ENCODE results near the gene HIF3A. TPM values are rescaled to one million over a fixed set of nuclear protein-coding genes. Genes with fewer than 3 reads are reported as not detected.
"Not testable (repeated sequence)": the region's sequence is repeated elsewhere in the genome, so short reads cannot be mapped to it uniquely, and the experiment has no call there.

HIF3A gene
- total RNA-seq, 1 experiment from 2014 or later: not detected

GRCh38 chr19:46271481-46272197 is 25.2 kb upstream of the HIF3A start:
- in situ Hi-C loops (cut with HindIII; ENCODE audit: low pct_unique_long_range_greater_than_20kb, low sequenced_read_pairs): no loop called here
- POLR2A ChIA-PET: no interaction called here
- CTCF ChIA-PET: interaction anchor here (0.6 to 0.9 kb wide), 2 partner anchors 9 to 10 kb away, joined by 11 to 14 read pairs; no protein-coding TSS in a partner anchor

GRCh38 chr19:46273931-46274330 is 22.9 kb upstream of the HIF3A start:
- H3K4me1 ChIP-seq (ENCODE audit: control insufficient read depth, insufficient read depth, low read length); H3K27me3 ChIP-seq (ENCODE audit: control insufficient read depth, insufficient read depth, low read length); CTCF ChIA-PET; H3K36me3 ChIP-seq (ENCODE audit: control insufficient read depth, insufficient read depth, low read length); ATAC-seq; POLR2A ChIA-PET; BruUV-seq (replicated peaks); H3K4me3 ChIP-seq (ENCODE audit: low read depth in 2 of 2, low read length in 2 of 2); H3K27ac ChIP-seq (ENCODE audit: low read length); DNase-seq (ENCODE audit: low read depth, low spot score); intact Hi-C loops (cut with micrococcal nuclease; ENCODE audit: unreplicated experiment); in situ Hi-C loops (cut with HindIII; ENCODE audit: low pct_unique_long_range_greater_than_20kb, low sequenced_read_pairs); H3K9me3 ChIP-seq (ENCODE audit: control insufficient read depth, insufficient read depth, low read depth, low read length): not testable (repeated sequence)

More at GRCh38 chr19:46271481-46272197, 25.2 kb upstream of the HIF3A start:
- Histone ChIP-seq H3K4me1 (ENCODE audit: control insufficient read depth, insufficient read depth, low read length) (no peaks in the 10 kb centered on the region), H3K36me3 (ENCODE audit: control insufficient read depth, insufficient read depth, low read length) (no peaks in the 10 kb centered on the region), H3K4me3 (ENCODE audit: low read depth in 2 of 2, low read length in 2 of 2) (no peak overlapping the region), H3K27me3 (ENCODE audit: control insufficient read depth, insufficient read depth, low read length) (no peaks in the 10 kb centered on the region), H3K9me3 (ENCODE audit: control insufficient read depth, insufficient read depth, low read depth, low read length) (no peaks in the 10 kb centered on the region), H3K27ac (ENCODE audit: low read length) (no peak overlapping the region)
- TF ChIP-seq TCF7L2 (IDR thresholded peaks at IDR 0.05; ENCODE audit: low read depth, low read length): no peak
- TF ChIP-seq REST (IDR thresholded peaks at IDR 0.05; ENCODE audit: insufficient read depth in 1 of 2, low read depth in 2 of 2, low read length in 1 of 2): no peak
- TF ChIP-seq CTCF (IDR thresholded peaks at IDR 0.05): no peak
- no peak for TF ChIP-seq POLR2AphosphoS5 (IDR thresholded peaks at IDR 0.05; ENCODE audit: low read depth, low read length)
- TF ChIP-seq SIN3A (IDR thresholded peaks at IDR 0.05; ENCODE audit: borderline replicate concordance, insufficient read depth, low read depth, low read length): no peak
- no peak; the same call in 1 of the 2 replicates for ATAC-seq
- intact Hi-C loops (cut with micrococcal nuclease; ENCODE audit: unreplicated experiment): no loop called here
- no TSS peak for BruUV-seq (replicated peaks)
- no peak for DNase-seq (ENCODE audit: low read depth, low spot score)

- H3K9me3 ChIP-seq (ENCODE audit: control insufficient read depth, insufficient read depth, low read depth, low read length): no peaks in the 10 kb centered on the region
- BruUV-seq (replicated peaks): no TSS peak
- ChIA-PET POLR2A (no interaction called here), CTCF (interaction anchor here (1.0 kb wide), 1 partner anchor 203 kb away, joined by 3 read pairs; no protein-coding TSS in a partner anchor)
- TF ChIP-seq SIN3A (IDR thresholded peaks at IDR 0.05; ENCODE audit: borderline replicate concordance, insufficient read depth, low read depth, low read length) (no peak), CTCF (IDR thresholded peaks at IDR 0.05) (no peak), TCF7L2 (IDR thresholded peaks at IDR 0.05; ENCODE audit: low read depth, low read length) (no peak), REST (IDR thresholded peaks at IDR 0.05; ENCODE audit: insufficient read depth in 1 of 2, low read depth in 2 of 2, low read length in 1 of 2) (no peak), POLR2AphosphoS5 (IDR thresholded peaks at IDR 0.05; ENCODE audit: low read depth, low read length) (no peak)
- H3K27me3 ChIP-seq (ENCODE audit: control insufficient read depth, insufficient read depth, low read length): no peaks in the 10 kb centered on the region
- in situ Hi-C loops (cut with HindIII; ENCODE audit: low pct_unique_long_range_greater_than_20kb, low sequenced_read_pairs): no loop called here
- no peaks in the 10 kb centered on the region for H3K36me3 ChIP-seq (ENCODE audit: control insufficient read depth, insufficient read depth, low read length)
- intact Hi-C loops (cut with micrococcal nuclease; ENCODE audit: unreplicated experiment): no loop called here
- no peak for ATAC-seq
- H3K4me3 ChIP-seq (ENCODE audit: low read depth in 2 of 2, low read length in 2 of 2): no peak overlapping the region
- H3K27ac ChIP-seq (ENCODE audit: low read length): no peak overlapping the region
- DNase-seq (ENCODE audit: low read depth, low spot score): no peak
- H3K4me1 ChIP-seq (ENCODE audit: control insufficient read depth, insufficient read depth, low read length): no peaks in the 10 kb centered on the region
Observed at GRCh38 chr19:46279177-46279576, 17.7 kb upstream of the HIF3A start.
